Measurements from ENCODE around the gene SEM1. TPM values are rescaled to one million over a fixed set of nuclear protein-coding genes. Genes with fewer than 3 reads are reported as not detected.
"Not testable (repeated sequence)": the region's sequence is repeated elsewhere in the genome, so short reads cannot be mapped to it uniquely, and the experiment has no call there.

The SEM1 gene
- total and polyA plus RNA-seq, 4 experiments from 2014 or later: 35.1 to 152 (median 83.9) TPM

GRCh38 chr7:96700516-96700915 is 9.1 kb downstream of the SEM1 start:
- Mint-ChIP-seq H3K27ac (peak overlapping the region in 2 of 7 donors; percentile 2 to 19), H3K36me3 (peaks cover 20 to 36% of the 10 kb centered on the region in 2 donors), H3K4me3 (no peak overlapping the region), H3K9me3 (no peaks in the 10 kb centered on the region), H3K27me3 (no peaks in the 10 kb centered on the region), H3K4me1 (peaks cover 55 to 88% (median 69%) of the 10 kb centered on the region in 4 donors)
- no peak for DNase-seq
- Histone ChIP-seq H3K36me3 (ENCODE audit: insufficient read depth, low read length) (no peaks in the 10 kb centered on the region), H3K27me3 (ENCODE audit: insufficient read depth, low read length) (no peaks in the 10 kb centered on the region), H3K4me3 (ENCODE audit: low read length in 2 of 2) (no peak overlapping the region), H3K27ac (ENCODE audit: low read depth, low read length) (no peak overlapping the region), H3K4me1 (ENCODE audit: insufficient read depth, low read length) (peaks cover 62% of the 10 kb centered on the region), H3K9me3 (ENCODE audit: control insufficient read depth in 1 of 2, low read length in 2 of 2) (no peaks in the 10 kb centered on the region)
- intact Hi-C loops (cut with micrococcal nuclease): no loop called here
- ChIA-PET CTCF (ENCODE audit: partially characterized antibody) (no interaction called here), POLR2A (ENCODE audit: partially characterized antibody) (no interaction called here)

GRCh38 chr7:96699219-96699871 is 10.3 kb downstream of the SEM1 start:
- Histone ChIP-seq H3K4me1 (ENCODE audit: insufficient read depth, low read length) (peaks cover 53% of the 10 kb centered on the region), H3K27me3 (ENCODE audit: insufficient read depth, low read length) (no peaks in the 10 kb centered on the region), H3K9me3 (ENCODE audit: control insufficient read depth in 1 of 2, low read length in 2 of 2) (no peaks in the 10 kb centered on the region), H3K27ac (ENCODE audit: low read depth, low read length) (no peak overlapping the region), H3K4me3 (ENCODE audit: low read length in 2 of 2) (no peak overlapping the region), H3K36me3 (ENCODE audit: insufficient read depth, low read length) (peaks cover 2% of the 10 kb centered on the region)
- Mint-ChIP-seq H3K27ac (peak overlapping the region in 1 of 7 donors; percentile 36), H3K4me3 (peak overlapping the region in 2 of 8 donors; percentile 13 to 28), H3K9me3 (no peaks in the 10 kb centered on the region), H3K36me3 (peaks cover 23 to 35% of the 10 kb centered on the region in 2 donors), H3K4me1 (peaks cover 56 to 88% (median 70%) of the 10 kb centered on the region in 4 donors), H3K27me3 (no peaks in the 10 kb centered on the region)
- CTCF ChIA-PET (ENCODE audit: partially characterized antibody): no interaction called here
- no peak for DNase-seq
- intact Hi-C loops (cut with micrococcal nuclease): no loop called here
- POLR2A ChIA-PET (ENCODE audit: partially characterized antibody): no interaction called here

- H3K27ac ChIP-seq (ENCODE audit: low read depth, low read length); H3K27me3 ChIP-seq (ENCODE audit: insufficient read depth, low read length); H3K27ac Mint-ChIP-seq; H3K9me3 Mint-ChIP-seq; CTCF ChIA-PET (ENCODE audit: partially characterized antibody); H3K36me3 ChIP-seq (ENCODE audit: insufficient read depth, low read length); POLR2A ChIA-PET (ENCODE audit: partially characterized antibody); H3K9me3 ChIP-seq (ENCODE audit: control insufficient read depth in 1 of 2, low read length in 2 of 2); H3K4me3 ChIP-seq (ENCODE audit: low read length in 2 of 2); DNase-seq; H3K27me3 Mint-ChIP-seq; intact Hi-C loops (cut with micrococcal nuclease): not testable (repeated sequence)
- H3K4me1 ChIP-seq (ENCODE audit: insufficient read depth, low read length): peaks cover 47% of the 10 kb centered on the region
- Mint-ChIP-seq H3K4me1 (peaks cover 54 to 83% (median 68%) of the 10 kb centered on the region in 4 donors), H3K36me3 (peaks cover 29 to 38% of the 10 kb centered on the region in 2 donors), H3K4me3 (peak overlapping the region in 1 of 8 donors; percentile 16)
These were observed 11.2 kb downstream of the SEM1 start for GRCh38 chr7:96698449-96698848.

GRCh38 chr7:96697822-96698221 is 11.8 kb downstream of the SEM1 start:
- DNase-seq: no peak
- Mint-ChIP-seq H3K4me1 (peaks cover 54 to 80% (median 67%) of the 10 kb centered on the region in 4 donors), H3K4me3 (no peak overlapping the region), H3K27me3 (no peaks in the 10 kb centered on the region), H3K36me3 (peaks cover 29 to 39% of the 10 kb centered on the region in 2 donors), H3K27ac (no peak overlapping the region), H3K9me3 (no peaks in the 10 kb centered on the region)
- Histone ChIP-seq H3K36me3 (ENCODE audit: insufficient read depth, low read length) (peaks cover 5% of the 10 kb centered on the region), H3K4me3 (ENCODE audit: low read length in 2 of 2) (no peak overlapping the region), H3K4me1 (ENCODE audit: insufficient read depth, low read length) (peaks cover 42% of the 10 kb centered on the region), H3K27me3 (ENCODE audit: insufficient read depth, low read length) (no peaks in the 10 kb centered on the region), H3K9me3 (ENCODE audit: control insufficient read depth in 1 of 2, low read length in 2 of 2) (no peaks in the 10 kb centered on the region), H3K27ac (ENCODE audit: low read depth, low read length) (no peak overlapping the region)
- POLR2A ChIA-PET (ENCODE audit: partially characterized antibody): no interaction called here
- CTCF ChIA-PET (ENCODE audit: partially characterized antibody): interaction anchor here (0.7 kb wide), 1 partner anchor 367 kb away, joined by 4 read pairs; no protein-coding TSS in a partner anchor
- intact Hi-C loops (cut with micrococcal nuclease): no loop called here

- intact Hi-C loops (cut with micrococcal nuclease): no loop called here
- Mint-ChIP-seq H3K36me3 (peaks cover 42 to 50% of the 10 kb centered on the region in 2 donors), H3K4me3 (no peak overlapping the region), H3K27ac (no peak overlapping the region), H3K27me3 (no peaks in the 10 kb centered on the region), H3K9me3 (no peaks in the 10 kb centered on the region), H3K4me1 (peaks cover 44 to 62% (median 54%) of the 10 kb centered on the region in 4 donors)
- no peak overlapping the region for H3K4me3 ChIP-seq (ENCODE audit: low read length in 2 of 2)
- peaks cover 14% of the 10 kb centered on the region for H3K36me3 ChIP-seq (ENCODE audit: insufficient read depth, low read length)
- peaks cover 24% of the 10 kb centered on the region for H3K4me1 ChIP-seq (ENCODE audit: insufficient read depth, low read length)
- no peak for DNase-seq
- no peaks in the 10 kb centered on the region for H3K27me3 ChIP-seq (ENCODE audit: insufficient read depth, low read length)
- ChIA-PET CTCF (ENCODE audit: partially characterized antibody) (no interaction called here), POLR2A (ENCODE audit: partially characterized antibody) (no interaction called here)
- H3K9me3 ChIP-seq (ENCODE audit: control insufficient read depth in 1 of 2, low read length in 2 of 2): no peaks in the 10 kb centered on the region
- no peak overlapping the region for H3K27ac ChIP-seq (ENCODE audit: low read depth, low read length)
These were observed 14.1 kb downstream of the SEM1 start for GRCh38 chr7:96695581-96695980.

- Histone ChIP-seq H3K27ac (ENCODE audit: low read depth, low read length) (no peak overlapping the region), H3K4me3 (ENCODE audit: low read length in 2 of 2) (no peak overlapping the region), H3K9me3 (ENCODE audit: control insufficient read depth in 1 of 2, low read length in 2 of 2) (no peaks in the 10 kb centered on the region), H3K36me3 (ENCODE audit: insufficient read depth, low read length) (peaks cover 19% of the 10 kb centered on the region), H3K4me1 (ENCODE audit: insufficient read depth, low read length) (peaks cover 16% of the 10 kb centered on the region), H3K27me3 (ENCODE audit: insufficient read depth, low read length) (no peaks in the 10 kb centered on the region)
- Mint-ChIP-seq H3K4me3 (no peak overlapping the region), H3K27me3 (no peaks in the 10 kb centered on the region), H3K9me3 (no peaks in the 10 kb centered on the region), H3K36me3 (peaks cover 52 to 59% of the 10 kb centered on the region in 2 donors), H3K4me1 (peaks cover 36 to 54% (median 45%) of the 10 kb centered on the region in 4 donors), H3K27ac (peak overlapping the region in 1 of 7 donors; percentile 38)
- CTCF ChIA-PET (ENCODE audit: partially characterized antibody): no interaction called here
- POLR2A ChIA-PET (ENCODE audit: partially characterized antibody): no interaction called here
- intact Hi-C loops (cut with micrococcal nuclease): no loop called here
- DNase-seq: no peak
These were observed 15.6 kb downstream of the SEM1 start for GRCh38 chr7:96694082-96694481.

- intact Hi-C loops (cut with micrococcal nuclease): no loop called here
- Mint-ChIP-seq H3K4me1 (peaks cover 24 to 40% (median 32%) of the 10 kb centered on the region in 4 donors), H3K4me3 (no peak overlapping the region), H3K9me3 (peaks cover 0 to 4% (median 0%) of the 10 kb centered on the region in 8 donors), H3K36me3 (peaks cover 56 to 62% of the 10 kb centered on the region in 2 donors), H3K27ac (peak overlapping the region in 3 of 7 donors; percentile 31 to 70 (median 70)), H3K27me3 (no peaks in the 10 kb centered on the region)
- Histone ChIP-seq H3K4me1 (ENCODE audit: insufficient read depth, low read length) (peaks cover 1% of the 10 kb centered on the region), H3K27ac (ENCODE audit: low read depth, low read length) (no peak overlapping the region), H3K36me3 (ENCODE audit: insufficient read depth, low read length) (peaks cover 19% of the 10 kb centered on the region), H3K27me3 (ENCODE audit: insufficient read depth, low read length) (no peaks in the 10 kb centered on the region), H3K4me3 (ENCODE audit: low read length in 2 of 2) (no peak overlapping the region), H3K9me3 (ENCODE audit: control insufficient read depth in 1 of 2, low read length in 2 of 2) (no peaks in the 10 kb centered on the region)
- DNase-seq: no peak
- ChIA-PET POLR2A (ENCODE audit: partially characterized antibody) (no interaction called here), CTCF (ENCODE audit: partially characterized antibody) (no interaction called here)
These were observed 17.9 kb downstream of the SEM1 start for GRCh38 chr7:96691702-96692101.
